ENCODE measurements around the gene SOHLH1.

DNA sequence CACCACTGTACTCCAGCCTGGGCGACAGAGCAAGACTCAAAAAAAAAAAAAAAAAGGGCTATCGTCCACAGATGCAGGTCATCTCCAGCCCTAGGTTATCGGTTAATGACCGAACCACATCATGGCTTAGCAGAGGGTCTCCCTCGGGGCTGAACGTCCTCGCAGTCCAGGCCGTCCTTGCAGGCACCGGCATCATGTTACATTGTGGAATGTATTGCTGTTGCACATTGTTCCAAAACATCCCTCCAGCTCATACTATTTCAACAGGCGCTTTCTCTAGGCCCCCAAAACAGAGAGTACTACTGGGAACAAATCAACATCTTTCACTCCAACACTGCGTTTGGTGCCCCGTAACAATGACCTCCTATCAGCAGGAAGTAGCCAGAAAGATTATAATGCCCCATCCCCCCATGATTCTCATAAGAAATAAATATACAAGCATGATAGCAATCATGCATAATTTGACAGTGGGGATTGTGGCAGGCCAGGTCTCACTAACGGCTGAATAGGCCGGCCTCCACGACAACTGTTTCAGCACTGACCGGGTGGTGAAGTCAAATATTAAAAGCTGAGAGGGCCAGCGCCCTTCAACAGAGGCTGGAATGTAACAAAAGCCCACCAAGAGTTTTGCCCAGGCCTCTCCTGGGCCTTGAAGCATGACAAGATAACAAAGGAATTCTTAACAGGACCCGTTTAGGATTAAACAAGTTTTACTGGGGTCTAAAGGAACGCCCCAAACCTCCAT lies 37.3 kb downstream of the SOHLH1 start:
- no peak for TF ChIP-seq EP300 (IDR thresholded peaks at IDR 0.05; ENCODE audit: borderline replicate concordance)
- no peak for TF ChIP-seq CEBPB (IDR thresholded peaks at IDR 0.05)
